HepG2 (cell line): Measurements from ENCODE around the gene HCFC1R1. TPM values are rescaled to one million over a fixed set of nuclear protein-coding genes. Genes with fewer than 3 reads are reported as not detected.

Experiments used
- ATAC-seq: fragments of 200-7000 bp; cut with Tn5 transposase; 3 replicates; pipeline ENCODE4 v1.9.1; 2020; ENCODE audit warnings: mild to moderate bottlenecking, moderate library complexity
- BruUV-seq: library from RNA; stranded (reverse); fragments of 400-500 nt; replicated peaks from 2 replicates; lab custom pipeline; 2021; lab: Mats Ljungman, UMichigan
- CTCF ChIA-PET: fragments of 300-600 bp; formaldehyde crosslinking; extraction: SDS; loops from one replicate; lab custom pipeline; 2021; ENCODE audit warnings: low total read pairs, inconsistent platforms, low intra/inter-chr PET ratio; lab: Yijun Ruan, JAX
- POLR2A ChIA-PET: fragments of 350-600 bp; sonication (Branson Sonifier 250); formaldehyde crosslinking; loops from one replicate; lab custom pipeline; 2020; ENCODE audit warnings: antibody characterized with exemption, inconsistent platforms; lab: Yijun Ruan, JAX
- DNase-seq: peaks from one replicate; pipeline ENCODE4 v3.0.0-alpha.2; 2015; ENCODE audit warnings: low spot score
- FAIRE-seq: peaks from 3 replicates; lab custom pipeline; 2011; peaks lifted over from hg19 to GRCh38; lab: Jason Lieb, UNC
- H2AFZ ChIP-seq: one replicate; pipeline ENCODE4 v1.6.1; 2011; ENCODE audit warnings: low read length, inconsistent platforms
- H3K27ac ChIP-seq: fragments of 300-600 bp; 3 replicates; pipeline ENCODE4 v1.8.0; 2011; ENCODE audit warnings: mixed run types, mild to moderate bottlenecking, mixed read lengths, low read length, inconsistent platforms; ENCODE audit not compliant: insufficient read depth; ENCODE audit errors: extremely low read length
- H3K27me3 ChIP-seq, 2 experiments: fragments of 200-600 bp in 1 of 2; 2 replicates in 1 of 2; 3 replicates in 1 of 2; pipeline versions ENCODE4 v1.6.0 to v1.8.0; 2011; ENCODE audit warnings: low read length in 2 of 2, mild to moderate bottlenecking in 2 of 2, moderate library complexity in 2 of 2, inconsistent platforms in 1 of 2; ENCODE audit not compliant: insufficient read depth in 2 of 2, control insufficient read depth in 1 of 2
- H3K36me3 ChIP-seq, 2 experiments: fragments of 200-600 bp in 1 of 2; replicated peaks in 1 of 2; 2 replicates in 1 of 2; 3 replicates in 1 of 2; pipeline versions ENCODE4 v1.5.1 to v1.8.0; 2011; ENCODE audit warnings: low read length in 2 of 2, inconsistent platforms in 1 of 2; ENCODE audit not compliant: insufficient read depth in 2 of 2, control insufficient read depth in 1 of 2
- H3K4me1 ChIP-seq: 2 replicates; pipeline ENCODE4 v1.5.1; 2012; ENCODE audit warnings: low read length, inconsistent platforms; ENCODE audit not compliant: insufficient read depth
- H3K4me2 ChIP-seq: 2 replicates; pipeline ENCODE4 v1.6.0; 2011; ENCODE audit warnings: low read depth, low read length, inconsistent platforms
- H3K4me3 ChIP-seq, 3 experiments: fragments of 200-600 bp in 1 of 3; sonication (generic), shearing (Covaris generic) in 1 of 3; replicated peaks in 1 of 3; 2 replicates each; pipeline ENCODE4 v1.5.1; 2011 to 2016; ENCODE audit warnings: low read length in 3 of 3, inconsistent platforms in 2 of 3, low read depth in 2 of 3, mild to moderate bottlenecking in 2 of 3, control low read depth in 1 of 3, mixed read lengths in 1 of 3; ENCODE audit not compliant: insufficient read depth in 1 of 3
- H3K79me2 ChIP-seq: one replicate; pipeline ENCODE4 v1.6.1; 2011; ENCODE audit warnings: low read length, inconsistent platforms; ENCODE audit not compliant: insufficient read depth
- H3K9ac ChIP-seq: 2 replicates; pipeline ENCODE4 v1.6.0; 2011; ENCODE audit warnings: mild to moderate bottlenecking, low read depth, low read length, inconsistent platforms; ENCODE audit not compliant: insufficient read depth
- H3K9me3 ChIP-seq: 2 replicates; pipeline ENCODE4 v1.5.1; 2012; ENCODE audit warnings: mild to moderate bottlenecking, low read length
- H4K20me1 ChIP-seq: 2 replicates; pipeline ENCODE4 v1.6.0; 2011; ENCODE audit warnings: inconsistent platforms, mild to moderate bottlenecking, low read length, moderate library complexity; ENCODE audit not compliant: insufficient read depth
- MBD4 ChIP-seq: IDR thresholded peaks from 2 replicates; pipeline ENCODE4 v1.6.1; 2012; ENCODE audit warnings: low read length, inconsistent platforms, borderline replicate concordance
- NCOR1 ChIP-seq: fragments of 200-600 bp; sonication (generic); IDR thresholded peaks from 2 replicates; pipeline ENCODE4 v1.7.0; 2017; ENCODE audit warnings: antibody characterized with exemption, low read length, borderline replicate concordance
- ZBTB8A ChIP-seq: sonication (generic); formaldehyde crosslinking; IDR thresholded peaks from 2 replicates; pipeline ENCODE4 v1.4.0; 2020; ENCODE audit warnings: mild to moderate bottlenecking, low read depth, missing genetic modification reagents, borderline replicate concordance
- ZNF790 ChIP-seq: sonication (generic); formaldehyde crosslinking; IDR thresholded peaks from 2 replicates; pipeline ENCODE4 v1.8.0; 2022; ENCODE audit warnings: missing genetic modification reagents, mild to moderate bottlenecking, borderline replicate concordance
- WGBS: methylation state at CpG from one replicate; pipeline ENCODE4 v1.1.6; 2017; ENCODE audit warnings: low lambda C conversion rate; 5-methylcytosine and 5-hydroxymethylcytosine counted together
- in situ Hi-C: cut with HindIII; loops from 2 replicates; pipeline ENCODE4 v1.10.0; 2017; ENCODE audit warnings: low pct_unique_long_range_greater_than_20kb; ENCODE audit not compliant: extremely low pct_ligation_motif_present
- intact Hi-C: fragments of 100-400 bp; cut with micrococcal nuclease; formaldehyde crosslinking; loops from one replicate; pipeline ENCODE4 v1.10.0; 2022; ENCODE audit not compliant: unreplicated experiment
- polyA plus RNA-seq, 8 experiments: library from polyadenylated mRNA; depleted of rRNA in 3 of 8; stranded (reverse) in 7 of 8; unstranded in 1 of 8; fragments of >200 nt; fragmentation: Illumina TruSeq in 4 of 8; extraction: Trizol in 4 of 8; gene quantifications; 2 replicates each; pipeline versions ENCODE4 v1.2.1 to v1.2.3, GENCODE V29; 2011 to 2016; ENCODE audit warnings: low read depth in 4 of 8, missing spikeins in 1 of 8, mixed read lengths in 1 of 8; ENCODE audit not compliant: insufficient read depth in 1 of 8
- total RNA-seq, 5 experiments: library from RNA; depleted of rRNA; stranded (reverse); fragments of >200 nt; fragmentation: Illumina TruSeq; extraction: Trizol; gene quantifications; 2 replicates each; pipeline ENCODE4 v1.2.3, GENCODE V29; 2016; ENCODE audit warnings: low read depth in 1 of 5
- TF ChIP-seq, protein P1 (sequence below): IDR thresholded peaks from 2 replicates; pipeline ENCODE4 v1.6.1; 2016; ENCODE audit warnings: low read depth, missing genetic modification reagents, missing compliant biosample characterization
- TF ChIP-seq, protein P2 (sequence below): sonication (generic); formaldehyde crosslinking; IDR thresholded peaks from 2 replicates; pipeline ENCODE4 v1.4.0; 2020; ENCODE audit warnings: mild to moderate bottlenecking, missing genetic modification reagents

Gene HCFC1R1
- total and polyA plus RNA-seq, 2 of the 13 experiments (the other 11 are each of a cell fraction or from before 2014, with no cell fraction given), result 13.8 to 16.1 TPM

DNA sequence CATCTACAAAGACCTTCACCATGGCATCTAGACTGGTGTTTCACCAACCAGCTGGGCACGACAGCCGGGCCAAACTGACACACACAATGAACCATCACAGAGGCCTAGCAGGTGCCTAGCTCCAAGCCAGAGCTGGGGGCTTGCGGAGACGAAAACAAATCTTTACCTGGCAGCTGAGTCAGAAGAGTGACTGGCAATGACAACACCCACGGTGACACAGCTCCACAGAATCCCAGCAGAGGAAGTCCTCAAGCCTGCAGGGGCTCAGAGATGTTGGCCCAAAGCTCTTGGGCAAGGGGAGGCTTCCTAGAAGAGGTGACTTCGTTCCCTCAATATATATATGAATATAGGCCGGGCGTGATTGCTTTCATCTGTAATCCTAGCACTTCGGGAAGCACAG lies 27.8 kb upstream of the HCFC1R1 start:
- TF ChIP-seq ZBTB8A (CRISPR knock-in tag), result no peak
- TF ChIP-seq ZNF790 (CRISPR knock-in tag), result no peak
- TF ChIP-seq, protein P1, sequence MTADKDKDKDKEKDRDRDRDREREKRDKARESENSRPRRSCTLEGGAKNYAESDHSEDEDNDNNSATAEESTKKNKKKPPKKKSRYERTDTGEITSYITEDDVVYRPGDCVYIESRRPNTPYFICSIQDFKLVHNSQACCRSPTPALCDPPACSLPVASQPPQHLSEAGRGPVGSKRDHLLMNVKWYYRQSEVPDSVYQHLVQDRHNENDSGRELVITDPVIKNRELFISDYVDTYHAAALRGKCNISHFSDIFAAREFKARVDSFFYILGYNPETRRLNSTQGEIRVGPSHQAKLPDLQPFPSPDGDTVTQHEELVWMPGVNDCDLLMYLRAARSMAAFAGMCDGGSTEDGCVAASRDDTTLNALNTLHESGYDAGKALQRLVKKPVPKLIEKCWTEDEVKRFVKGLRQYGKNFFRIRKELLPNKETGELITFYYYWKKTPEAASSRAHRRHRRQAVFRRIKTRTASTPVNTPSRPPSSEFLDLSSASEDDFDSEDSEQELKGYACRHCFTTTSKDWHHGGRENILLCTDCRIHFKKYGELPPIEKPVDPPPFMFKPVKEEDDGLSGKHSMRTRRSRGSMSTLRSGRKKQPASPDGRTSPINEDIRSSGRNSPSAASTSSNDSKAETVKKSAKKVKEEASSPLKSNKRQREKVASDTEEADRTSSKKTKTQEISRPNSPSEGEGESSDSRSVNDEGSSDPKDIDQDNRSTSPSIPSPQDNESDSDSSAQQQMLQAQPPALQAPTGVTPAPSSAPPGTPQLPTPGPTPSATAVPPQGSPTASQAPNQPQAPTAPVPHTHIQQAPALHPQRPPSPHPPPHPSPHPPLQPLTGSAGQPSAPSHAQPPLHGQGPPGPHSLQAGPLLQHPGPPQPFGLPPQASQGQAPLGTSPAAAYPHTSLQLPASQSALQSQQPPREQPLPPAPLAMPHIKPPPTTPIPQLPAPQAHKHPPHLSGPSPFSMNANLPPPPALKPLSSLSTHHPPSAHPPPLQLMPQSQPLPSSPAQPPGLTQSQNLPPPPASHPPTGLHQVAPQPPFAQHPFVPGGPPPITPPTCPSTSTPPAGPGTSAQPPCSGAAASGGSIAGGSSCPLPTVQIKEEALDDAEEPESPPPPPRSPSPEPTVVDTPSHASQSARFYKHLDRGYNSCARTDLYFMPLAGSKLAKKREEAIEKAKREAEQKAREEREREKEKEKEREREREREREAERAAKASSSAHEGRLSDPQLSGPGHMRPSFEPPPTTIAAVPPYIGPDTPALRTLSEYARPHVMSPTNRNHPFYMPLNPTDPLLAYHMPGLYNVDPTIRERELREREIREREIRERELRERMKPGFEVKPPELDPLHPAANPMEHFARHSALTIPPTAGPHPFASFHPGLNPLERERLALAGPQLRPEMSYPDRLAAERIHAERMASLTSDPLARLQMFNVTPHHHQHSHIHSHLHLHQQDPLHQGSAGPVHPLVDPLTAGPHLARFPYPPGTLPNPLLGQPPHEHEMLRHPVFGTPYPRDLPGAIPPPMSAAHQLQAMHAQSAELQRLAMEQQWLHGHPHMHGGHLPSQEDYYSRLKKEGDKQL, result no peak
- TF ChIP-seq, protein P2, sequence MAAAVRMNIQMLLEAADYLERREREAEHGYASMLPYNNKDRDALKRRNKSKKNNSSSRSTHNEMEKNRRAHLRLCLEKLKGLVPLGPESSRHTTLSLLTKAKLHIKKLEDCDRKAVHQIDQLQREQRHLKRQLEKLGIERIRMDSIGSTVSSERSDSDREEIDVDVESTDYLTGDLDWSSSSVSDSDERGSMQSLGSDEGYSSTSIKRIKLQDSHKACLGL (CRISPR knock-in tag), result no peak
- TF ChIP-seq NCOR1, result no peak
- no peak for TF ChIP-seq MBD4
- TF ChIP-seq, all 625 proteins: peak for 0
- no peaks in the 10 kb centered on the region for H3K79me2 ChIP-seq
- H2AFZ ChIP-seq, result no peak overlapping the region
- H3K9ac ChIP-seq, result no peak overlapping the region
- H3K4me1 ChIP-seq, result no peaks in the 10 kb centered on the region
- H3K9me3 ChIP-seq, result no peaks in the 10 kb centered on the region
- ATAC-seq, result no peak
- intact Hi-C loops, result no loop called here
- peaks cover 5 to 47% of the 10 kb centered on the region in 2 experiments for H3K27me3 ChIP-seq
- no peak for FAIRE-seq
- H3K4me2 ChIP-seq, result no peak overlapping the region
- in situ Hi-C loops, result no loop called here
- no peaks in the 10 kb centered on the region for H3K36me3 ChIP-seq
- no peak overlapping the region for H3K4me3 ChIP-seq
- ChIA-PET CTCF (no interaction called here), POLR2A (no interaction called here)
- no peak overlapping the region for H3K27ac ChIP-seq
- WGBS, result 28% methylated on average over 9 of the region's 9 CpGs
- DNase-seq, result no peak
- BruUV-seq, result no TSS peak
- H4K20me1 ChIP-seq, result no peaks in the 10 kb centered on the region
